AG04450 (cell line): ENCODE data around the gene ZNF98. TPM values are rescaled to one million over a fixed set of nuclear protein-coding genes. Genes with fewer than 3 reads are reported as not detected.

ENCODE experiments used
- CTCF ChIA-PET: fragments of 300-600, 350-600 bp; formaldehyde crosslinking; extraction: SDS; loops from one replicate; lab custom pipeline; 2022; ENCODE audit warnings: antibody characterized with exemption, inconsistent platforms; lab: Charles Lee
- POLR2A ChIA-PET: fragments of 350-600 bp; formaldehyde crosslinking; extraction: SDS; loops from one replicate; lab custom pipeline; 2021; ENCODE audit warnings: antibody characterized with exemption, inconsistent platforms; lab: Yijun Ruan, JAX
- DNase-seq: peaks from one replicate; pipeline ENCODE4 v3.0.0-alpha.2; 2011; ENCODE audit warnings: low read depth, low spot score
- H3K27ac ChIP-seq: one replicate; pipeline ENCODE4 v1.5.1; 2012; ENCODE audit warnings: low read depth, low read length, control low read depth
- H3K27me3 ChIP-seq: one replicate; pipeline ENCODE4 v1.6.0; 2012; ENCODE audit warnings: low read length; ENCODE audit not compliant: control insufficient read depth, insufficient read depth
- H3K4me3 ChIP-seq: 2 replicates; pipeline ENCODE4 v1.5.1; 2011; ENCODE audit warnings: mild to moderate bottlenecking, low read depth, low read length, control low read depth
- H3K9me3 ChIP-seq: 2 replicates; pipeline ENCODE4 v1.5.1; 2012; ENCODE audit warnings: low read length; ENCODE audit not compliant: control insufficient read depth, insufficient read depth
- polyA plus RNA-seq: library from polyadenylated mRNA; depleted of rRNA; stranded (reverse); fragments of >200 nt; gene quantifications from 2 replicates; pipeline ENCODE4 v1.2.3, GENCODE V29; 2011; rRNA removed
- small RNA-seq: library from RNA; depleted of rRNA; stranded (forward); fragments of <200 nt; gene quantifications from one replicate; pipeline ENCODE3, GENCODE V24; 2012; ENCODE audit warnings: low read depth; ENCODE audit not compliant: insufficient read length
- TF ChIP-seq, protein P1 (sequence below): IDR thresholded peaks from 2 replicates; pipeline ENCODE4 v1.5.1; 2011; ENCODE audit warnings: low read depth, low read length, control low read depth, inconsistent platforms

Gene ZNF98
- polyA plus RNA-seq, 1 experiment = not detected

DNA sequence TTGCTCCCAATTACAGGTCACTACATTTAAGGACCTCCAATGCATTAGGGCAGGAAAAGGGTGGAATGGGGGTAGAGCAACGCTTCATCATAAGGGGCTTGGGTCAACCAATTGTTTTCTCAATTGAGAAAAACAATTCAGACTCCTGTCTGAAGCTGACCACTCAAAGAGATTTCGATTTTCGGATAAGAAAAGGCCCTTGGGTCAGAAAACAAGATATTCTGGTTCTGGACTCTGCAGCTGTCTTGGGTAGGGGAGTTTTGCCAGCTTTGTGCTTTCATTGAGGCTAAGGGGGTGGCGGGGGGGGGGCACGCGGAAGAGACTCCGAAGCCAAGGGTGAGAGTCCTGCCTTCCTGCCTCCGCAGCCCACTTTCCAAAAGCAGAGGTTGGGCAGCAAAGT lies 4.8 kb upstream of the ZNF98 start:
- Histone ChIP-seq H3K27me3 (no peaks in the 10 kb centered on the region), H3K9me3 (peaks cover 74% of the 10 kb centered on the region), H3K4me3 (no peak overlapping the region), H3K27ac (no peak overlapping the region)
- POLR2A ChIA-PET = no interaction called here
- TF ChIP-seq, protein P1, sequence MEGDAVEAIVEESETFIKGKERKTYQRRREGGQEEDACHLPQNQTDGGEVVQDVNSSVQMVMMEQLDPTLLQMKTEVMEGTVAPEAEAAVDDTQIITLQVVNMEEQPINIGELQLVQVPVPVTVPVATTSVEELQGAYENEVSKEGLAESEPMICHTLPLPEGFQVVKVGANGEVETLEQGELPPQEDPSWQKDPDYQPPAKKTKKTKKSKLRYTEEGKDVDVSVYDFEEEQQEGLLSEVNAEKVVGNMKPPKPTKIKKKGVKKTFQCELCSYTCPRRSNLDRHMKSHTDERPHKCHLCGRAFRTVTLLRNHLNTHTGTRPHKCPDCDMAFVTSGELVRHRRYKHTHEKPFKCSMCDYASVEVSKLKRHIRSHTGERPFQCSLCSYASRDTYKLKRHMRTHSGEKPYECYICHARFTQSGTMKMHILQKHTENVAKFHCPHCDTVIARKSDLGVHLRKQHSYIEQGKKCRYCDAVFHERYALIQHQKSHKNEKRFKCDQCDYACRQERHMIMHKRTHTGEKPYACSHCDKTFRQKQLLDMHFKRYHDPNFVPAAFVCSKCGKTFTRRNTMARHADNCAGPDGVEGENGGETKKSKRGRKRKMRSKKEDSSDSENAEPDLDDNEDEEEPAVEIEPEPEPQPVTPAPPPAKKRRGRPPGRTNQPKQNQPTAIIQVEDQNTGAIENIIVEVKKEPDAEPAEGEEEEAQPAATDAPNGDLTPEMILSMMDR = no peak
- CTCF ChIA-PET = no interaction called here
- no peak for DNase-seq

DNA sequence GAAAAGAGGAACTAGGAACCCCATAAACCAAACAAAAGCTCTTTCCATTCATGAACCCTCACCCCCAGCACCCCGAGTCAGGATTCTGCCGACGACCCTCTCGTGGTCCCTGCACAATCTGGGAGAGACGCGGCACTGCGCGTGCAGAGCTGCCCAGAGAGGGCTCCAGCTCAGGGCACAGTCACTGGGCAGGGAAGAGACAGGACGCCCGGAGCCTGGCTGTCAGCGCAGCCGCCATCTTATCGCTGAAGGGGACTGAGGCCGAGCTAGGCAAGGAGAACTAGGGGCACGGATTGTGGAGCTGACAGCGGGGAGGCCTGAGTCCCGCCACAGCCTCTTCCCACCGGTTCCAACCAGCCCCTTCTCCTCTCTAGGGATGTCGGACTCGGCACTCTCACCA lies 349 bp downstream of the ZNF98 start:
- Histone ChIP-seq H3K4me3 (no peak overlapping the region), H3K27me3 (no peaks in the 10 kb centered on the region), H3K9me3 (peaks cover 56% of the 10 kb centered on the region), H3K27ac (no peak overlapping the region)
- CTCF ChIA-PET = no interaction called here
- TF ChIP-seq, protein P1 = no peak
- POLR2A ChIA-PET = no interaction called here
- DNase-seq = no peak

DNA sequence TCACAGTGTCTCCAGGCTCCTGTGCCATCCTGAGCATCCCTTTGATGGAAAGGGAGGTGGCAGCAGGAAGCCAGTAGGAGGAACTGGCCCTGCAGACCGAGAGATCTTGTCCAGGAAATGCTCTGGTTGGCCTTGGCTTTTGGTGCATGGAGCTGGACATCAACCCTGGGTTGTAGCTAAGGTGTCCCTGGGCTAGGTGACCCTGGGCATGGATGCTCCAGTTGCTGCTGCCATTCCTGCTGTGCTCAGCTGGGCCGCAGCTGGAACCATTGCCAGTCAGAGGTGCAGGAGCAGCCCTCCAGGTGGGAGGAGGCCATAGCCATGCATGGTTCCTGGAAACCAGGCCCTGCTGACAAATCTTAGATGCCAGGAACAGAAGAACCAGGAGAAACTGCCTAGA lies 67.5 kb downstream of the ZNF98 start:
- CTCF ChIA-PET = no interaction called here
- Histone ChIP-seq H3K27me3 (no peaks in the 10 kb centered on the region), H3K4me3 (no peak overlapping the region), H3K9me3 (peaks cover 24% of the 10 kb centered on the region), H3K27ac (no peak overlapping the region)
- TF ChIP-seq, protein P1 = no peak
- no peak for DNase-seq
- POLR2A ChIA-PET = no interaction called here

Small RNAs within 50 kb of the gene (small RNA-seq; reads per million reads assigned to genes)
- not detected for gene AC011494.1

Other genes starting within 250 kb of the ZNF98 start
- not detected in 2 replicates for gene ZNF676, start 225.4 kb downstream of the ZNF98 start, polyA plus RNA-seq
- not detected in 2 replicates for gene ZNF729, start 135.9 kb downstream of the ZNF98 start, polyA plus RNA-seq
- gene ZNF492, start 212.0 kb upstream of the ZNF98 start, polyA plus RNA-seq = 0.14 and 0.22 TPM in 2 replicates